Fibroblast of villous mesenchyme (primary cell): ENCODE measurements around the gene PRKAG1. TPM values are rescaled to one million over a fixed set of nuclear protein-coding genes. Genes with fewer than 3 reads are reported as not detected.

ENCODE experiments used
- DNase-seq: peaks from one replicate; pipeline ENCODE4 v3.0.0-alpha.2; 2010; ENCODE audit warnings: low read depth
- H3K4me3 ChIP-seq: 2 replicates; pipeline ENCODE4 v1.5.1; 2011; ENCODE audit warnings: low read depth, mild to moderate bottlenecking, low read length
- CTCF ChIP-seq: IDR thresholded peaks from 2 replicates; pipeline ENCODE4 v1.5.1; 2012; ENCODE audit warnings: low read depth, mild to moderate bottlenecking, low read length; ENCODE audit not compliant: insufficient read depth
- total RNA-seq: library from RNA; depleted of rRNA; stranded (reverse); fragments of >200 nt; gene quantifications from 2 replicates; pipeline ENCODE4 v1.2.3, GENCODE V29; 2012

The PRKAG1 gene
- total RNA-seq, 1 donor: 62.2 TPM

- DNase-seq: no peak
- TF ChIP-seq CTCF: no peak
These were observed 8.3 kb upstream of the PRKAG1 start for GRCh38 chr12:49026678-49027480.

GRCh38 chr12:49026101-49026500 is 7.5 kb upstream of the PRKAG1 start:
- H3K4me3 ChIP-seq: no peak overlapping the region
- TF ChIP-seq CTCF: no peak
- no peak for DNase-seq

More at GRCh38 chr12:49026678-49027480, 8.3 kb upstream of the PRKAG1 start:
- H3K4me3 ChIP-seq: no peak overlapping the region

GRCh38 chr12:49025463-49025862 is 6.9 kb upstream of the PRKAG1 start:
- no peak for DNase-seq
- TF ChIP-seq CTCF: no peak

GRCh38 chr12:49024543-49024942 is 6.0 kb upstream of the PRKAG1 start:
- no peak for DNase-seq
- no peak for TF ChIP-seq CTCF
- H3K4me3 ChIP-seq: no peak overlapping the region

More at GRCh38 chr12:49025463-49025862, 6.9 kb upstream of the PRKAG1 start:
- H3K4me3 ChIP-seq: no peak overlapping the region

- no peak for DNase-seq
- no peak overlapping the region for H3K4me3 ChIP-seq
- TF ChIP-seq CTCF: no peak
These were observed 5.2 kb upstream of the PRKAG1 start for GRCh38 chr12:49023812-49024211.

GRCh38 chr12:49022558-49023178 is 4.1 kb upstream of the PRKAG1 start:
- TF ChIP-seq CTCF: no peak
- H3K4me3 ChIP-seq: no peak overlapping the region
- no peak for DNase-seq
